Stimulated activated naive CD8-positive, alpha-beta T cell treated with anti-CD3 and anti-CD28 coated beads, Interleukin-15, Interleukin-2, amounts not matched to agents 100 ng/mL and 50 ng/mL, for 24 hours (primary cell): ENCODE measurements around the gene SETD1A.
"Not testable (repeated sequence)": the region's sequence is repeated elsewhere in the genome, so short reads cannot be mapped to it uniquely, and the experiment has no call there.

Experiments
- H3K27ac Mint-ChIP-seq: one replicate; pipeline ENCODE4 v1.8.0; 2021; ENCODE audit warnings: mild to moderate bottlenecking, mixed read lengths
- H3K27me3 Mint-ChIP-seq: one replicate; pipeline ENCODE4 v1.8.0; 2021; ENCODE audit warnings: mixed read lengths
- H3K36me3 Mint-ChIP-seq: one replicate; pipeline ENCODE4 v1.8.0; 2021; ENCODE audit warnings: low read depth, mixed read lengths
- H3K4me1 Mint-ChIP-seq: one replicate; pipeline ENCODE4 v1.8.0; 2021; ENCODE audit warnings: low read depth, mixed read lengths
- H3K4me3 Mint-ChIP-seq: one replicate; pipeline ENCODE4 v1.8.0; 2021; ENCODE audit warnings: mild to moderate bottlenecking, mixed read lengths
- H3K9me3 Mint-ChIP-seq: one replicate; pipeline ENCODE4 v1.8.0; 2021; ENCODE audit warnings: mixed read lengths

SETD1A gene

DNA sequence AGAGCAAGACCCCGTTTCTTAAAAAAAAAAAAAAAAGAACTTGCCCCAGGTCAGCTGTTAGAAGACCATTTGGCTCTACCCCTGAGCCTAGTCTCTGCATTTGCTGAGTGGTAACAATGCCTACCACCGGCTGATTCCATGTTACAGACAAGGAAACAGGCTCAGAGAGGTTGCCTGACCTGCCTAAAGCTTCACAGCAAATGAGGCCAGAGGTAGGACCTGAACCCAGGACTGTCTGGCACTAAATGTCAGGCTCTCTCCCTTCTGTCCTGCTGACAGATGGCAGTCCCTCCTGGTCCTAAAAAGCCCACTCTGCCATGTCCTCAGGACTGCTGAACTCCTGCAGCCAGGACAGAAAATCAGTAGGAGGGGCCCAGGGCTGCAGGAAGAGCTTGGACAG is 47.1 kb downstream of the SETD1A start:
- peaks cover under 1% of the 10 kb centered on the region for H3K27me3 Mint-ChIP-seq
- H3K4me1 Mint-ChIP-seq, result peaks cover 4% of the 10 kb centered on the region

DNA sequence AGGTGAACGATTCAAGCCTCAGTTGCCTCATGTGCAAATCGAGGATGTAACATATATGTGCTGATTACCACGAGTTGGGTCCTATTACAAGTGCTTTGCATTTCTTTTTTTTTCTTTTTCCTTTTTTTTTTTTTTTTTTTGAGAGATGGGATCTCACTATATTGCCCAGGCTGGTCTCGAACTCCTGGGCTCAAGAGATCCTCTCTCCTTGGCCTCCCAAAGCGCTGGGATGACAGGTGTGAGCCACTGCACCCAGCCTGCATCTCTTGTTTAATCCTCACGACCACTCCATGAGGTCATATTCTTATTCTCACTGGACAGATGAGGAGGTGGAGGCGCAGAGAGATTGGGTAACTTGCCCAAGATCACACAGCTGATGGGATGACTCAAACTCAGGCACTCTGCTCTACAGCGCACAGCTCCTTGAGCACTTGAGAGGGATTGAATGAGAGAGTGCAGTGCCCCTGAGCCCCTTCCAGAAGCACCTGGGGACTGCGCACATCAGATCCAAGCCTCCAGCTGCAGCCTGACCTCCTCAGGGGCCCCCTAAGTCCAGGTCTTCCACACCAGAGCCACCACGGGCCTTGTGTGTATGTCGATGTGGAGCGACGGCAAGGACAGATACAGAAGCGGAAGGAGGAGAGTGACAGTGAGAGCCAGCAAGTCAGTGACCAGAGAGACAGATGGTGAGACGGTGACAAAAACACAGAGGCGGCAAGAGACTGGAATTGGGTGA is 48.0 kb downstream of the SETD1A start:
- H3K27me3 Mint-ChIP-seq, result peaks cover 4% of the 10 kb centered on the region
- H3K27ac Mint-ChIP-seq, result no peak overlapping the region
- no peak overlapping the region for H3K4me3 Mint-ChIP-seq
- peaks cover 9% of the 10 kb centered on the region for H3K4me1 Mint-ChIP-seq
- H3K36me3 Mint-ChIP-seq, result no peaks in the 10 kb centered on the region
- H3K9me3 Mint-ChIP-seq, result no peaks in the 10 kb centered on the region

More for the DNA sequence above, 47.1 kb downstream of the SETD1A start:
- Mint-ChIP-seq H3K9me3 (no peaks in the 10 kb centered on the region), H3K27ac (no peak overlapping the region), H3K36me3 (no peaks in the 10 kb centered on the region), H3K4me3 (no peak overlapping the region)

DNA sequence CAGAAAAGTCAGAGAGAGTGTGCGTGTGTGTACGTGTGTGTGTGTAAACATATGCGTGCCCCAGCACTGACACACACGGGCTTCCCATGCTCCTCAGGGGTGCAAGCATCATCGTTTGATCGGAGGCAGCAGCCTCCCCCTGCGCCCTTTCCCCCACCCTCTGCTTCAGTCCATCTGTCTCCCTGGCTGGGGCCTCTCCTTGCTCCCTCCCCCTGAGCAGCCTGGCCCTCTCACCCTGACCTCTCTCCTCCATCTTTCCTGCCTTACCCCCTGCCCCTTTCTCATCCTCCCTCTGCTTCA is 48.5 kb downstream of the SETD1A start:
- H3K9me3 Mint-ChIP-seq, result no peaks in the 10 kb centered on the region
- no peaks in the 10 kb centered on the region for H3K36me3 Mint-ChIP-seq
- peaks cover 12% of the 10 kb centered on the region for H3K4me1 Mint-ChIP-seq
- H3K27me3 Mint-ChIP-seq, result peaks cover 4% of the 10 kb centered on the region
- H3K27ac Mint-ChIP-seq, result no peak overlapping the region
- H3K4me3 Mint-ChIP-seq, result no peak overlapping the region

GRCh38 chr16:31006589-31006988 is 49.0 kb downstream of the SETD1A start:
- Mint-ChIP-seq H3K4me1 (peaks cover 17% of the 10 kb centered on the region), H3K9me3 (no peaks in the 10 kb centered on the region)

DNA sequence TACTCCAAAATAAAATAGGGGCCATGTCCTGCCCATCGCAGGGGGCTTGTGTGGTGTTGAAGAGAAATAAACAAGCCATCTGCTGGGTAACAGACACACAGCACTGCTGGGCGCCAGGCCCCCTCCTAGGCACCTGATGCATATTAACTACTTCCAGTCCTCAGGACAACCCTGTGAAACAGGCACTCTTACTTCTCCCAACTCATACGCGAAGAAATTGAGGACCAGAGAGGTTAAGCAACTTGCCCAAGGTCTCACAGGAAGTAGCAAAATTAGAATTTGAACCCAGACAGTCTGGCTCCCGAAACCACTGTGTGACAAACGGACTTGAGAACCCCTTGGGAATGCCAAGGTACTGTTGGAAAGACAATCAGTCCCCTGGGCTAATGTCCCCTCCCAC is 50.1 kb downstream of the SETD1A start:
- no peaks in the 10 kb centered on the region for H3K36me3 Mint-ChIP-seq
- no peak overlapping the region for H3K27ac Mint-ChIP-seq
- no peaks in the 10 kb centered on the region for H3K9me3 Mint-ChIP-seq
- no peak overlapping the region for H3K4me3 Mint-ChIP-seq
- peaks cover 16% of the 10 kb centered on the region for H3K27me3 Mint-ChIP-seq
- H3K4me1 Mint-ChIP-seq, result peaks cover 17% of the 10 kb centered on the region

More at GRCh38 chr16:31006589-31006988, 49.0 kb downstream of the SETD1A start:
- H3K36me3 Mint-ChIP-seq, result no peaks in the 10 kb centered on the region
- H3K4me3 Mint-ChIP-seq, result no peak overlapping the region
- peaks cover 9% of the 10 kb centered on the region for H3K27me3 Mint-ChIP-seq
- H3K27ac Mint-ChIP-seq, result no peak overlapping the region

DNA sequence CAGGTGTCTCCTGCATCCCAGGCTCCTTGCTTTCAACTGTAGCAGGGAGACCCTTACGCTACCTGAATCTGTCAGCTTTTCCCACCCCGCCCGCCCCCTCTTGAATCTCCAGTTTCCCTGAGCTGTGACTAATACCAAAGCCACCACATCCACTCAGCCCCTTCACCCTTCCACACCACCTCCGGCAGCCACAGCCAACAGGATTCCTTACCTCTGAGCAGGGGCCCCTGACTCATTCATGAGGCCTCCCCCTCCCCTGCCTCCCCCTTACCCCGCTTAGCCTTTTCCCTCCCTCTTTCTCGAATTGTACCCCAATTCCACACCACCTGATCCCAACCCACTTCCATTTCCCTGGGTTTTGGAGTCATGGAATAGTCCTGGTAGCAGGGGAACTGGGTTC is 50.6 kb downstream of the SETD1A start:
- no peak overlapping the region for H3K4me3 Mint-ChIP-seq
- no peak overlapping the region for H3K27ac Mint-ChIP-seq
- H3K27me3 Mint-ChIP-seq, result peaks cover 18% of the 10 kb centered on the region
- H3K36me3 Mint-ChIP-seq, result no peaks in the 10 kb centered on the region
- H3K4me1 Mint-ChIP-seq, result peaks cover 17% of the 10 kb centered on the region
- no peaks in the 10 kb centered on the region for H3K9me3 Mint-ChIP-seq

DNA sequence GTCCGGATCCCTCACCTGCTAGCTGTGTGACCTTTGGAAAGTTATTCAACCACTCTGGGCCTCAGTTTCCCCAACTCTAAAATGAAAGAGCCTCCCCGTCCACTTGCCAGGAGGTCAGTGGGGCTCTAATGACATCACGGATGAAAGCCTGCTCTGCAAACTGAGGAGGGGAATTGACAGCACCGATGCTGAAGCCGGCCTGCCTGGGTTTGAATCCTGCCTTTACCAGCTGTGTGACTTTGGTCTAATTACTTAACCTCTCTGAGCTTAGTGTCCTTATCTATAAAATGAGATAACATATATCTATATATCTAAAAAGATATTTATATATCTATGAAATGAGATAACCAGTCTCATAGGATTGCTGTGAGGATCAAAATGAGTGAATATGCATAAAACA is 51.0 kb downstream of the SETD1A start:
- Mint-ChIP-seq H3K27me3 (peaks cover 22% of the 10 kb centered on the region), H3K4me1 (peaks cover 17% of the 10 kb centered on the region)

DNA sequence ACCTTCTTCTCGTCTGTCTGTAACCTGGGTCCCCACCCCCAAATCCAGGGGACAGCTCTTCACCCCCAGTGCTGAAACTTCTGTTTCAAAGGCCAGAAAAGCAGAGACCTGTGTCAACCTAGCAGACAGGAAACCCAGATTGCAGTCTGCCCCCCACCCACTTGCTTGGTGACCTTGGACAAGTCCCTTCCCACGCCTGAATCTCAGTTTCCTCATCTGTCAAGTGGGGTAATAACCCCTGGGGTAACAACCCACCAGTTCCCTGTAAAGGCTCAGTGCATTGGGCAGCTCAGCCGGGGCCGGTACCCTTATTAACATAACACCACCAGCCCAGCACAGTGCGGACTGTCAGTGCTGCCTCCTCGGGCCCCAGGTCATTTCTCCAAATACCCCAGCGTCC is 51.6 kb downstream of the SETD1A start:
- Mint-ChIP-seq H3K27me3 (peaks cover 25% of the 10 kb centered on the region), H3K4me3 (no peak overlapping the region), H3K36me3 (no peaks in the 10 kb centered on the region), H3K9me3 (no peaks in the 10 kb centered on the region), H3K27ac (no peak overlapping the region), H3K4me1 (peaks cover 17% of the 10 kb centered on the region)

More for the DNA sequence above, 51.0 kb downstream of the SETD1A start:
- H3K36me3 Mint-ChIP-seq, result no peaks in the 10 kb centered on the region
- no peak overlapping the region for H3K4me3 Mint-ChIP-seq
- H3K27ac Mint-ChIP-seq, result no peak overlapping the region
- no peaks in the 10 kb centered on the region for H3K9me3 Mint-ChIP-seq

GRCh38 chr16:31009894-31010584 is 52.5 kb downstream of the SETD1A start:
- Mint-ChIP-seq H3K4me1 (peaks cover 17% of the 10 kb centered on the region), H3K36me3 (no peaks in the 10 kb centered on the region), H3K27ac (no peak overlapping the region), H3K4me3 (peak overlapping the region; percentile 51), H3K27me3 (peaks cover 26% of the 10 kb centered on the region), H3K9me3 (no peaks in the 10 kb centered on the region)

GRCh38 chr16:31010585-31011325 is 53.2 kb downstream of the SETD1A start, which contains the start of gene STX1B:
STX1B (minus strand) TSS chr16:31010638; CDS start chr16:31010396, 242 bp downstream.
- H3K4me3 Mint-ChIP-seq, result peak within 1 kb of the TSS; percentile 65

GRCh38 chr16:31011815-31012214 is 54.3 kb downstream of the SETD1A start:
- not testable (repeated sequence) for H3K27ac Mint-ChIP-seq, H3K9me3 Mint-ChIP-seq, H3K36me3 Mint-ChIP-seq
- Mint-ChIP-seq H3K4me3 (peak overlapping the region; percentile 65), H3K4me1 (peaks cover 17% of the 10 kb centered on the region), H3K27me3 (peaks cover 28% of the 10 kb centered on the region)

More at GRCh38 chr16:31010585-31011325, 53.2 kb downstream of the SETD1A start, which contains the start of gene STX1B:
- Mint-ChIP-seq H3K9me3 (no peaks in the 10 kb centered on the region), H3K27me3 (peaks cover 28% of the 10 kb centered on the region), H3K36me3 (no peaks in the 10 kb centered on the region), H3K27ac (peak within 1 kb of the TSS; percentile 61), H3K4me1 (peaks cover 17% of the 10 kb centered on the region)

DNA sequence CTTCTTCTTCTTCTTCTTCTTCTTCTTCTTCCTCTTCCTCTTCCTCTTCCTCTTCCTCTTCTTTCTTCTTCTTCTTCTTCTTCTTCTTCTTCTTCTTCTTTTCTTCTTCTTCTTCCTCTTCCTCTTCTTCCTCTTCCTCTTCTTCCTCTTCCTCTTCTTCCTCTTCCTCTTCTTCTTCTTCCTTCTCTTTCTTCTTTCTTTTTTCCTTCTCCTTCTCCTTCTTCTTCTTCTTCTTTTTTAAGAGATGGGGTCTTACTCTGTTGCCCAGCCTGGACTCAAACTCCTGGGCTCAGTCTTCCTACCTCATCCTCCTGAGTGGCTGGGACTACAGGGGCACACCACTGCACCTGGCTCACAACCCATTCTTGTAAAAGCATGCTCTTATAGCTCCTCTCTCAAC is 55.7 kb downstream of the SETD1A start:
- not testable (repeated sequence) for H3K4me3 Mint-ChIP-seq, H3K36me3 Mint-ChIP-seq, H3K9me3 Mint-ChIP-seq, H3K27ac Mint-ChIP-seq
- Mint-ChIP-seq H3K4me1 (peaks cover 17% of the 10 kb centered on the region), H3K27me3 (peaks cover 28% of the 10 kb centered on the region)

- Mint-ChIP-seq H3K9me3 (no peaks in the 10 kb centered on the region), H3K4me3 (no peak overlapping the region), H3K4me1 (peaks cover 5% of the 10 kb centered on the region), H3K27me3 (peaks cover 24% of the 10 kb centered on the region), H3K36me3 (no peaks in the 10 kb centered on the region), H3K27ac (no peak overlapping the region)
Observed at GRCh38 chr16:31016018-31016417, 58.5 kb downstream of the SETD1A start.

DNA sequence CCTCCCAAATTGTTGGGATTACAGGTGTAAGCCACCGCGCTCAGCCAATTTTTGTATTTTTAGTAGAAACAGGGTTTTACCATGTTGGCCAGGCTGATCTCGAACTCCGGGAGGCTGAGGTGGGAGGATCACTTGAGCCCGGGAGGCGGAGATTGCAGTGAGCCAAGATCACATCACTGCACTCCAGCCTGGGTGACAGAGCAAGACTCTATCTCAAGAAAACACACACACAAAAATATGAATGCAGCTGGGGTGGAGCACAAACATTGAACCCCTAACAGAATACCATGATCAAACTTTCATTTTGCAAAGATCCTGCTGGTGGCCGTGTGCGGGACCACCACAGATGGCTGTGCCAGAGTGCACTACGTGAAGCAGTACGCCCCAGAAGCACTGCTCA is 60.2 kb downstream of the SETD1A start:
- H3K27me3 Mint-ChIP-seq, result peaks cover 13% of the 10 kb centered on the region
- H3K27ac Mint-ChIP-seq, H3K9me3 Mint-ChIP-seq, H3K36me3 Mint-ChIP-seq, H3K4me3 Mint-ChIP-seq, H3K4me1 Mint-ChIP-seq: not testable (repeated sequence)

GRCh38 chr16:31020536-31020935 is 63.0 kb downstream of the SETD1A start:
- no peak overlapping the region for H3K4me3 Mint-ChIP-seq
- H3K36me3 Mint-ChIP-seq, result no peaks in the 10 kb centered on the region
- H3K27me3 Mint-ChIP-seq, result no peaks in the 10 kb centered on the region
- H3K4me1 Mint-ChIP-seq, result peaks cover 5% of the 10 kb centered on the region
- H3K27ac Mint-ChIP-seq, result no peak overlapping the region
- H3K9me3 Mint-ChIP-seq, result no peaks in the 10 kb centered on the region
